ENCODE data around the gene DLG2.
"Not testable (repeated sequence)": the region's sequence is repeated elsewhere in the genome, so short reads cannot be mapped to it uniquely, and the experiment has no call there.

The DLG2 gene

DNA sequence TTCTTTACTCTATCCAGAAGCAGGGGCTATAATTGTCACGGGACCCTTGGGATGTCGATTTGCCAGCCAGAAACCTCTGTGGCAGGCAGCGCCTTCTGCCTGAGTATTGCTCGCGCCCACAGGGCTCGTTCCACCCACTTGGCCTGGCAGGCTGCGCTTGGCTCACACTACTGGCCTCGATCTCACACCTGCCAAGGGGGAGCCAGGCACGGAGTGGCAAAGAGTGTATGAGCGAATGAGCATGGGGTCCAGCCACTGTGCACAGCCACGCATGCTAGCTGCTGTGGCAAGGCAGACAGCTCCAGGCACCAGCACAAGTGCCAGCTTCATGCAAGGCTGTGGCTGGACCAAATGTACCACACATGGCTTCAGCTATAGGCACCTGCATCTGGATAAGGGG is 599.8 kb downstream of the DLG2 start:
- DNase-seq (ENCODE audit: low read depth in 2 of 2): no peak

DNA sequence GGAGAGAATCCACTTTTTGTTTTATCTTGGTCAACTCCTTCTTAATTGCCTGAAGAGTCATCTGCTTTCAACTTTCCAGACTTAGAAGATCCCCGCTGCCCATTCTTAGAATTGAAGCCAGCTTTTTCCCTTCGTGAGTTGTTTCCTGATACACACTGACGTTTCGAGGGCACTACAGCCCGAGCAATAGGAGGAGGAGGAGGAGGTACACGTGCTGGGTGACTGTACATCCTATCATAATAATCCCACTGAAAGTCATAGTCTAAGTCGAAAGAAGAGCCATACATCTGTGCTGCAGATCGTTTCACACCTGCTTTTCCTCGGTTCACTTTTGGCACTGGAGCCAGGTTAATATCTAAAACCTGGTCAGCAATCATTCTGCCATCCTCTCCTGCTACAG is 606.1 kb downstream of the DLG2 start:
- no peak for DNase-seq (ENCODE audit: low read depth in 2 of 2)

DNA sequence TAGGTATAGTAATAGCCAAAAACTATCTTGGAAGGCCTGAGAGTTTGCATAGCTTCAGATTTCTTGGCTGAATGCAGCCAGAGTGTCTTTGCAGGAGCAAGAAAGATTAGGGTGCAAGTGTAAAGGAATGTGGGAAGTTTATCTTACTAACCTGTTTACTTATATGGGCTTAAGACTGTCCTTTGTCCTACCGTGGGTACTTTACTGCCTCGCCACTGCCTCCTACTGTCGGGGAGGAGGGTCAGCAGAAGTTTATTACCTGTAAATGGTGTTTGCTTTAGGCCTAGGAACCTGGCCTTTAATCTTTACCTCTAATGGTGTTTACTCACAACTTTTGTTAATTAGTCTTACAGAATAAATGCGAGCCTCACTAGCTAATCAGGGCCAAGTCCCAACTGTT is 633.8 kb downstream of the DLG2 start:
- no peak for DNase-seq (ENCODE audit: low read depth in 2 of 2)

DNA sequence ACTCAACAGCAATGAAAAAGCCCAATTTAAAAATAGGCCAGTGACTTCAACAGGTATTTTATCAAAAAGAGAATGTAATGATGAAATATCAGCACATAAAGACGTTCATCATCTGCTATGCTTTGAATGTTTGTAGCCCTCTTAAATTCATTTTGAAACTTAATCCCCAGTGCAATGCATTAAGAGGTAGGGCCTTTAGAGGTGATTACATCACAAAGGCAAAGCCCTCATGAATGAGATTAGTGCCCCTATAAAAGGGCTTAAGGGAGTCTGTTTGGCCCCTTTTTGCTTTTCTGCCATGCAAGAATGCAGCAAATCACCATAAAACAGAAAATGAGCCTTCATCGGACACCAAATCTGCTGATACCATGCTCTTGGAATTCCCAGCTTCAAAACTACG is 637.0 kb downstream of the DLG2 start:
- DNase-seq (ENCODE audit: low read depth in 2 of 2): no peak

DNA sequence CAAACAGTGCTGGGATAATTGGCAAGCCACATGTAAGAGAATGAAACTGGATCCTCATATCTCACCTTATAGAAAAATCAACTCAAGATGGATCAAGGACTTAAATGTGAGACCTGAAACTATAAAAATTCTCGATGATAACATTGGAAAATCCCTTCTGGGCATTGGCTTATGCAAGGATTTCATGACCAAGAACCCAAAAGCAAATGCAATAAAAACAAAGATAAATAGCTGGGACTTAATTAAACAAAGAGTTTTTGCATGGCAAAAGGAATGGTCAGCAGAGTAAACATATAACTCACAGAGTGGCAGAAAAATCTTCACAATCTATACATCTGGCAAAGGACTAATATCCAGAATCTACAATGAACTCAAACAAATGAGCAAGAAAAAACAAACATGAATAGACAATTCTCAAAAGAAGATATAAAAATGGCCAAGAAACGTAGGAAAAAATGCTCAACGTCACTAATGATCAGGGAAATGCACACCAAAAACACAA is 639.4 kb downstream of the DLG2 start:
- not testable (repeated sequence) for DNase-seq (ENCODE audit: low read depth in 2 of 2)

DNA sequence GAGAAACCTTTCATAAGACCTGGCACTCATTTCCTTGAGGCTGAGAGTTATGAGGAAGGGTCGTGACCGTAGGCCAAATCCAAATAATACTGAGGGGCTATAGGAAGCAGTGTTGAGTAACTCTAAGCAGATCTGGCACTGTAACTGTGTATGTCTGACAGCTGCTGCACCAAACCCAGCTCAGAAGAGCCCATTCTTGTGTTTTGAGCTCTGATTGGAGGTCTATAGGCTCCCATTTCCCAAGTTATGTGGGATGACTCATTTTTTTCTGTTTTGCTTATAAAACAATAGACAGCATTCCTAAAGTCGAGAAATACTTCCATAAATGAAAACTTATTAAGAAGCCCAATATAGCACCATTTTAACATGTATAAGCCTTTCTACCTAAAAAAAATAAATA is 645.8 kb downstream of the DLG2 start:
- no peak for DNase-seq (ENCODE audit: low read depth in 2 of 2)

DNA sequence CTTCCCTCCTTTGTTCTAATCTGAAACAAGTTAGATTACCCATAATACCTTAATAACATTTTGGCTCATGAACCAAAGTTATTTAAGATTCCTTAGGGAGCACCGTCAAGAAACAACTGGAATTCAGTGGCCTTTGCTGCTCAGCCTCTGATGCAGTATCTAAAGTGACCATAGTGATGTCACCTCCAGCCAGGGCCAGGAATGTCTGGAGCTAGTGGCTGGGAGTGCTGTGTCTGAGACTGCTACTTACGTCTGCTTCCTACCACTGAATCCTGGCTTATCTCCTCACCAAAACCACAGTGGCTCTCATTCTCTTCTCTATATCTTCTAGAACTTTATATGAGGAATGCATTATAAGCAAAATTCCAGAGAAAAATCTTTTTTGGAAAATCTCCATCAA is 658.0 kb downstream of the DLG2 start:
- no peak for DNase-seq (ENCODE audit: low read depth in 2 of 2)

DNA sequence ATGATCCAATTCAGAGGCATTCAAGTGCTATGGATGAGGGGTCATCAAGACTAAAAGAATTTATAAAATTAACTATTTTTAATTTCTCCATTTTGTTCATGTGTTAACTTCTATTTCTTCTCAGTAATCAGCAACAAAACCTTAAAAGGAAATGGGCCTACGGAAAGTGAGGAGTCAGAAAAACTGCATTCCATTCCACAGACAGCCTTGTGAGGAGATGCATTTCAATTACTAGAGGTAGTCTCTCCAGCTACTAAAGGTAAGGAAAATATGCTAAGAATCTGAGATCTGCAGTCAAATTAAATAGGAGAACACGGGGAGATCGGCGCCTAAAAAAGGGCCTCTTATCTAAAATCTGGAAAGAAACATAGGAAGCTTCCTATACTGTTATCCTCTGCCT is 661.7 kb downstream of the DLG2 start:
- no peak for DNase-seq (ENCODE audit: low read depth in 2 of 2)

DNA sequence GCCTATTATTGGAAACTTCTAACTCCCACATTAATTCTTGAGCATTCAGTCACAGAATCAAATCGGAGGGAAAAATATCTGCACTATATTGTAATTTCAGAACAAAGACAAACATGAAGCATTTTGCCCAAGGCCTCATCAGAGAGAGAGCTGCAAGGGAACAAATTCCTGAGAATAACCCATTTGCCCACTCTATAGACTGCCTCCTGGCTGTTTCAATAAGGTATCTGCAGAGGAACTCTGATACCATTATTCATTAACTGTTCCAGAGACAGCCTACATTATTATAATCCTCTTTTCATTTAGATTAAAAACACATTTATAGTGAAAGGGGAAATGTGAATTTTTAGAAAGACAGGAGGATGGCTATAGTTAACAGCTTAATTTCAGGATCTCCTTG is 663.9 kb downstream of the DLG2 start:
- DNase-seq (ENCODE audit: low read depth in 2 of 2): no peak

DNA sequence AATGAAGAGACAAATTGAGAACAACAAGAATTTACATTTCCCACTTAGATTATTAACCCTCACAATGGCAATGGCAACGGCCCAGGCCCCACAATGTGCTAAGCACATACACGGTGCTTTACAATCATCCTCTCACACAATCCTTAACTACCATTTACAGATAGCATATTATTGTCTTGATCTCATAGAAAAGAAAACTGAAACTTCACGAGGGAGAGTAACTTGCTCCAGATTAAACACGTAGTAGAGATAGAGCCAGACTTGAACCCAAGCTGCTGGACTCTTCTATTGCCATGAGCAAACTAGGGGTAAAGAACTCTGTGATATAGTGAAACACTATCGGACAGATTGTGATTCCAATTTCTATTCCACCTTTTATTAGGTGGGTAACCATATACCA is 665.1 kb downstream of the DLG2 start:
- DNase-seq (ENCODE audit: low read depth in 2 of 2): no peak

DNA sequence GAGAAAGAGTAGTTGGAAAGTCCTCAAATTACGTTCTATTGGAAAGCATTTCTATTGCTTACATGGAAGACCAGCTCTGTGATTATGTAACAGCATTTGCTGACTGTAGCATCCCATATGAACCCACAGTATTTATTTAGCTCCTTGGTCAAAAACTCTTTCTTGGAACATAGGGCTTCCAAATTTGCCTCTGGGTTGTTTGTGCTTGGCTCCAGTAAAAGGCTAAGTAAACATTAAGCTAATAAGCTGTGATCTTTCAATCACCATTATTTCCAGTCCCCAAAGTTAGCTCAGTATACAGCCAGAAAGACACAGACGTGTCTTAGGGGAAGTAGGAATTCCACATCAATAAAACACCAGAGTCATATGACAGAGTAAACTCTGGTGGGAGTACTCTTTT is 668.8 kb downstream of the DLG2 start:
- DNase-seq (ENCODE audit: low read depth in 2 of 2): no peak

DNA sequence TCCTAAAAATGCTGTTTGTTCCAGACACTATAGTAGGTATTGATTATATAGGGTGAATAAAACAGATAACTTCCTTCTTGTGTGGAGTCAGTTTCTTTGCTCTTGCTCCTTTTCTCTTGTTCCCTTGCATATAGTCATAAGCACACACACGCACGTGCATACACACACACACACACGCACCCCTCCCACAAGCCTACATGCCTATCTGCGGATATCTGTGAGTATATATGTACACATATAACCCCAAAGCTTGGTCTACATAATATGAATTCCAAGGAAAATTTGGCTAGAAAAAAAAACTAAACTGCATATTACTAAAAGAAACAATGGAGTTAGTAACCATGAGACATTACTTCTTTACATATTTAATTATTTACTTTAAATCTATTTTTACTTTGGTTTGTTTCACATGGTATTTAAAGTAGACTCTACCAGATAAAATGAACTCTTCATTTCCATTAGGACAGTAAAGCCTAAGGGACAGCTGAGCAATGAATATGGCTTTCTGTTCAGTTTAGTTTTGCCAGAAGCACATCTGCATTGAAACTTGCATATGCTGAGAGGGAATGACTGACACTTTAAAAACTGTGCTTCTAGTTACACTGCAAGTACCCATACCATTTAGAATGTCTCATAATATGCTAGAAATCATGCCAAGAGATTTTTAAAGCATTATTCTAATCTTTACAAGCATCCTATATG is 676.4 kb downstream of the DLG2 start:
- no peak for DNase-seq (ENCODE audit: low read depth in 2 of 2)

DNA sequence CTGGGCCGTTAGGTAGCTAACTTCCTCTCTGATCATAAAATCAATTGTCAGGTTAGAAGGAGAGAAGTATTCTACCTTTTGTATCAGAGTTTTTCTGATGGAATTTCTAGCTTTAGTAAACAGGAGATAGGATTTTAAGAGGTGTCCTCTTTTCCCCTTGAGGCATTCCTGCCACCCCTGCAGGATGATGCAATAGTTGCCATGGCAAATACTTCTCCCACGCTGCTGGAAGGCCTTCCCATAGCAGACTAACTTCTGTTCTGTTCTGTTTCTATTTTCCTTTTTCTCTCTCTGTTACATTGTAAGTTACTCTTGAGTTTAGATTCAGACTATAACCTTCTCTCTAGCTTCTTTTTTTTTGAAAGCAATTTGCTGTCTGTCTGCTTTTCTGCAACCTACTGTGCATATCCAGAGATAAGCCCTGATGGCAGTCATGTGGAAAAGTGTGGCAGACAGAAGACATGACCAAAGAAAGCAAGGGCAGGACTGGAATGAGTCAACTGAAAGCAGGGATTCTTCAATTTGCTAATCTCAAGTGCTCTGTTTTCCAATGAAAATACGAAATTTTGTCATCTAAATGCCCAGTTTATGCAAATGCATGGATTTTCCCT is 679.1 kb downstream of the DLG2 start:
- DNase-seq (ENCODE audit: low read depth in 2 of 2): no peak

DNA sequence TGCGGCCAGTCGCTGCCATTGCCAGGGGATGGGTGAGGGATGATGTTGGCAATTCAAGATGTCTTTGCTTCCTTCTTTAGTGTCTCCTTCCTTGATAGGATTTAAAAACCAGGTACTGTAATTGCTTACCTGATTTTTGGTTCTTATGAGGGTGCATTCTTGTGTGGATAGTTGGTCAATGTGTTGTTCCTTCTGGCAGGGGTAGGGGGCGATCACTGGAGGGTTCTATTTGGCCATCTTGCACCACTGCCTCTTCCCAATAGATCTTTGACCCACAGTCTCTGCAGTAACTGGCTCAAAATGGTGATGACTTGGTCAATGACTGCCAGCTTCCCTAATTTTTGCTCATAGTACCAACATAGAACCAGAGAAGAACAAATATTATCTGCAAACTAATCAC is 680.1 kb downstream of the DLG2 start:
- no peak for DNase-seq (ENCODE audit: low read depth in 2 of 2)

DNA sequence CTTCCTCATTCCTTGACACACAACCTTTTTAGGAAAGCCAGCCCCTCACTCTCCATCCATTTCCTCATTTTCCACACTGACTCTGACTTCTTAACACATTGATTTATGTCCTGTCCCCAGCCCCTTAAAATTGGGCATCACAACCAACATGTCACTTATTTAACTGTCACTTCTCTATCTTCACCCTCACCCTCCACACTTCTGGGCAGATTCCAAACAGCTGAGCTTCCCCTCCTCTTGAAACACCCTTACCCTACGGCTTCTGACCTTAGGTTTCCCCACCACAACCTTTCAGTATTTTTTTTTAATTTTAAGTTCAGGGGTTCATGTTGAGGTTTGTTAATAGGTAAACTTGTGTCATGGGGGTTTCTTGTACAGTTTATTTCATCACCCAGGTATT is 696.3 kb downstream of the DLG2 start:
- DNase-seq (ENCODE audit: low read depth in 2 of 2): no peak

DNA sequence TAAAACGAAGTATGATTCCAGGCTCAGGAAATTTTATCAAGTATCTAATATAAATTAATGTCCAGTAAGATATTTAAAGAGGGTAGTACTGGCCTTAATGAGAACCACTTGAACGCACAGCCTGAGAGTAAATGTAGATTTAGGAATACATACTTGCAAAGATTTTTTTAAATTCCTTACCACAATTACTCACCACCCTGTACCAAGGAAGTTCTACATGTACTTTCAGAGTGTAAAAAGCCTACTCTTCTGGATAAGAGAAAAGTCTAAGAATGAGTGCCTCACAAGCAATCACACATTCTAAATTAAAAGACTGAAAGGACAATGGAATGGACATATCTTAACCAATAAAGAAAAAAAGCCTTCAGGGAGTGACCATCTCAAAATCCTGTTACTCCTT is 697.4 kb downstream of the DLG2 start:
- DNase-seq (ENCODE audit: low read depth in 2 of 2): no peak

DNA sequence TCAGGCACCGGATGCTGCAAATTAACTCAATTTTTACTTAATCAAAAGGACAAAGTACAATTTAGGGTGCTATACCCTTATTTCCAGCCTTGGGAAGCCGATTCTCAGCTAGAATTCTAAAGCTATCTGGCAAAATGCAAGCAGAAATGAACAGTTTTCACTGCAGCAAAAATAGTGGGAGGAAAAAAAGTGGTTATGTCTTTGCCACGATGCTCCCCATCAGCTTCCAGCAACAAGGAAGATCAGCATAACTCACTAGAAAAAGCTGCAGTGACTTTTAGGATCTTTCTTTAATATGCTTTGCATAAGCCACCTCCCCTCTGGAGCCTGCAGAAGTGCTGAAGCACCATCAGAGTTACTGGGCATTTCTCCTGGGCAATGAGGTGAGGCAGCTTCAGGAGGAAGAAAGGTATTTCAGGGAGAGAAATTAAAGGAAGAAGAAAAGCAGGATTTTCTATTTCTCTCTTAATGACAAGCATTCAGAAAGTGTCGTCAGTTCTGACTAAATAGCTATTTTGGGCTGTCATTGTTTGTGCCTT is 702.9 kb downstream of the DLG2 start:
- DNase-seq (ENCODE audit: low read depth in 2 of 2): no peak

DNA sequence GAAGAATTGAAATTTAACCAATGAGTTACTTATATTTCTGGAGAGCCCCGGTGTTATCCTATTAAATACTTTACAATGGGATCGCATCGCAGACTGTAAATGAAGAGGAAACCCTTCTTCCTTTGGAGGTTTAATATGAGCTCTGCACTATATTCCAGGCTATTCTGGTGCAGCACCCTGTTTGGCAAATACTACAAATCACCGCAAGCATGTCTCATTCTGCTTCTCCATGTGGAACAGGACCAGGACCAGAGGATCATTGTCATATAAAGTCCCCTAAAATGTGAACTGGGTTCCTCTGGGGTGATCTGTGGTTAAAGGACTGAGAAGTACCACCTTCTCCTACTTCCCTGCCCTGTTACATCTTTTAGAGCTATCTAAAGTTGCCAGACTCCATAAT is 703.7 kb downstream of the DLG2 start:
- DNase-seq (ENCODE audit: low read depth in 2 of 2): no peak

DNA sequence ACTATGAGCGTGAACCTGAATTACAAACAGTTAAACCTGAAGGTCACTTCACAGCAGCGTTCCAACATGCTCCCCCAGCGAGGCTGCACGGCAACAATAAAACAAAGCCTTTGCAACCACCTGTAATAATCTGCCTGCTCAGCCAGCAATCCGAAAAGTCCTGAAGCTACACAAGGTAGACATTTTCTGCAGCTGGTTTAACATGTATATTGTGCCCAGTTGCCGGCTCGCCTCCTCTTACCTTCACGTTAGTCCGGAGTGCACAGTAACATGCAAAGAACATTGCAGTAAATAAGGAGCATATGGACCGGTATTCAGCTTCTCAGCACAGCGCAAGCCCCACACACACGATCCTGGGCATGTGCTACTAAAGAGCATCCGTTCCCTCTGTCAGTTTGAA is 704.3 kb downstream of the DLG2 start:
- no peak for DNase-seq (ENCODE audit: low read depth in 2 of 2)

DNA sequence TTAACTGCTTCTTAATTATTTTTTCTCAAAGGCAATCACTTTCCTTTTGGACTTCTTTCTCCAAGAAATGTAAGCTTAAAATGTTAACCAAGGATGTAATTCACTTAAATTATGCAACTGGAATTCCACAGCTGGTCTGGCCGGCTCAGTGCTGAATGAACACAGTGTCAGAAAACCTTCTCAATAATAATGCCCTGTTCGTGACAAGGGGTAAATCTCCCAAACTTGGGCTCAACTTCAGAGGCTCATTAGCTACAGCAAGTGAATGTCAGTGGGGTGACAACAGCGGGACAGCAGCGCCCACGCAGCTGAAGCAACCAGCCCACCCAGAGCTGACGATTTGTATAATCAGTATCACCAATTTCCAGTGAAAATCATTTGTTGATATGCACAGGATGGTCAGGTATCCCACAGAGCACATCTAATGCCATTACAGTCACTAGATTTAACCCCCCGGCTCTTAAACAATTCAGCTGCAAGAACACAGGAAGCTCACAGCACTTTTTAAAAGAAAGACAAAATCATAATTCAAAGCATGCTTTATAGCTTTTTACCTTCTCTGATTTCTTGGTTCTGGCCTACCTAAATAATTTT is 704.8 kb downstream of the DLG2 start:
- DNase-seq (ENCODE audit: low read depth in 2 of 2): no peak

DNA sequence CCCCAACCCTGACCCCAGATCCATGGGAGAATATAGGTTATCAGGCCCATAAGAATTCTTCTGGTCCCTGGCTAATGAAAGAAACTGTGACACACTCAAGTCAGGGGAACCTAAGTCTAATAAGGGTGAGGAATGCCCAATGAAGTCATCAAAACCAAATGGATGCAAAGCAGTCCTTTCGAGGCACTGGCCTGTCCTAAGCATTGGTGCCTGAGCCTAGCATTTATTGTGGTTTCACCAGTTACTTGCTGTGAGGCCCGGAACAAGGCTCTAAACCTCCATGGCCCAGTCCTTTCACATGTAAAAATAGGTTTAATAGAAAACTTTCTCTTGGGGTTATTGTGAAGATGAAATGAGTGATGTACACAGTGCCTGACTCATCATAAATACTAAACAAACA is 712.6 kb downstream of the DLG2 start:
- no peak for DNase-seq (ENCODE audit: low read depth in 2 of 2)

DNA sequence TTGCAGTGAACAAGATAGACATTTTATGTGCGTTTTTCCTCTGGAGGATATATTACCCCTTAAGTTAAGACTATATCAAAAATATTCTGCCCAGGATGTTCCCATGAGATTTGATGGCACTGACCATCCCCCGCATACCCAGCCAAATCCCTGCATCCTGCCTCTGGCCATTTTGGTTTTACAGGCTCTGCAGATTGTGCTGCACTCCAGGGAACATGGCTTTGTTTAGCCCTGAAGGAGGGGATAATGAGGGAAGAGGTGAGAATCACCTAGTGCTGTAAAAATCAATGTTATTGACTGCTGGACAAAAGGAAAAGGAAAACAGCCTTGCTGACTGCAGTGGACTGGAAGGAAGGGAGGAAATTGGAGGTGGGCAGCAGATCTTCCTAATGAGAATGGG is 717.4 kb downstream of the DLG2 start:
- no peak for DNase-seq (ENCODE audit: low read depth in 2 of 2)

DNA sequence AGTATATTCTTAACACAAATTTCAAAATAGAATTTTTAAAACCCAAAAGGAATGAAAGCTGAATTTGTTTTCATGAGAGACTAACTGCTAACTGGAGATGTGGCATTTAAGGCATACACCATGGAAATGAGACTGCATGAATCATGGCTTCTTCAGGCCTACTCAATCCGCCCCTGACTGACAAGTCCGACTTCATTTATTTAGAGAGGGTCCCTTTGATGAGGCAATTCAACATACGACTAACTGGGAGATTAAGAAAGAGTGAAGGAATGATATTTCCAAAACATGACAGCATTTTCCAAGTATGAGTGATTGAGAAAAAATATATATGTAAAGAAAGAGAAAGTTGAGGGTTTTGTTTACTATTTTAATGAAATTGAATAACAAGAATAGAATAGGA is 720.1 kb downstream of the DLG2 start:
- DNase-seq (ENCODE audit: low read depth in 2 of 2): no peak
